Progenitor cell of endocrine pancreas (in vitro differentiated cells): ENCODE data around the gene TRIML2. TPM values are rescaled to one million over a fixed set of nuclear protein-coding genes. Genes with fewer than 3 reads are reported as not detected.

Source experiments
- DNase-seq: peaks from one replicate; pipeline ENCODE4 v3.0.0; 2021; ENCODE audit warnings: low spot score; ENCODE audit not compliant: unreplicated experiment
- H3K27ac Mint-ChIP-seq: 2 replicates; pipeline ENCODE4 v1.8.0; 2021; ENCODE audit warnings: mild to moderate bottlenecking, moderate library complexity, mixed read lengths
- H3K27me3 Mint-ChIP-seq: 2 replicates; pipeline ENCODE4 v1.8.0; 2021; ENCODE audit warnings: mixed read lengths
- H3K36me3 Mint-ChIP-seq: 2 replicates; pipeline ENCODE4 v1.8.0; 2022; ENCODE audit warnings: mixed read lengths; ENCODE audit not compliant: insufficient read depth
- H3K4me1 Mint-ChIP-seq: 2 replicates; pipeline ENCODE4 v1.8.0; 2021; ENCODE audit warnings: low read depth, mixed read lengths
- H3K4me3 Mint-ChIP-seq: 2 replicates; pipeline ENCODE4 v1.8.0; 2021; ENCODE audit warnings: low read depth, mild to moderate bottlenecking, moderate library complexity, mixed read lengths
- H3K9me3 Mint-ChIP-seq: 2 replicates; pipeline ENCODE4 v1.8.0; 2021; ENCODE audit warnings: low read depth, mixed read lengths
- total RNA-seq: library from RNA; stranded (reverse); gene quantifications from 2 replicates; pipeline ENCODE4 v1.2.1, GENCODE V29; 2021
- TF ChIP-seq, protein P1 (sequence below): fragments of 200-600 bp; sonication (generic); IDR thresholded peaks from one replicate; pipeline ENCODE4 v1.5.0; 2021; ENCODE audit warnings: antibody characterized with exemption, mild to moderate bottlenecking; ENCODE audit not compliant: unreplicated experiment

Gene TRIML2
- total RNA-seq, 1 donor from 2014 or later = not detected

DNA sequence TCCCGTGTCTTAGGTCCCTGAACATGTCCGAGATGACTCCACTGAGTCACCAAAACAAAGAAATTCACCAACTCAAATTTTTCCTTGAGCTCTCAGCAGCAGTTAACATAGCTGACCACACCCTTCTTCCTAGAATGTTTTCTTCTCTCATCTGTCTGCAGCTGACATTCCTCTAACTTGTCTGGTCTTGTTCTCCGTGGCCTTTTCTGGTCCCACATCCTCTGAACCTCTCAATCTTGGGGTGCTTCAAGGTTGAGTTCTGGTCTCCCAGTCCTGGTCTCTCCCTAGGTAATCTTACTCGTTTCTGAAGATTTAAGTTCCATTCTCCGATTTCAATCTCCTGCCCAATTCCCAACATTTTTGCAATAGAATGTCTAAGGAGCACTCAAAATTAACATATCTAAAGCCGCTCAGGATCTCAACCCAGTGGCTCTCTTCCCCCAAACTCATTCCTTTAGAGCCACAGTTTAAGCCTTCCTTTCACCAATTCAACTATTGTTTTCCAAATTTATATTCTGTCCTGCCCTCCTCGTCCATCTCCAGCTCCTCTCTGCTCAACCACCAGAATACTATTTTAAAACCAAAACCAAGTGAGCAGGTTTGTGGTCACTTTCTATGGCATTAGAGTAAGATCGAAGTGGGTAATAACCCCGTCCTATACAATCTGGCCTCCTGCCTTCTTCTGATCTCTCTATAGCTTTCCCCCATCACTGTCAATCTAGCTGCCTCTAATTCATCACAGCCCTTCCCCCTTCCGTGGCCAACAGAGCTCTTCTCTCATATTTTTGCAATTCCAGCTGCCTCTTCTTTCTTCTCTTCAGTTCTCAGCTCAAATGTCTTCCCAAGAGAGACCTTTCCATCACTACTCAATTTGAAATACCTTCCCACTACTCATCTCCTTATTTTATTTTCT lies 1.2 kb downstream of the TRIML2 start:
- H3K4me3 Mint-ChIP-seq = no peak overlapping the region
- H3K4me1 Mint-ChIP-seq = no peaks in the 10 kb centered on the region
- no peak overlapping the region for H3K27ac Mint-ChIP-seq

DNA sequence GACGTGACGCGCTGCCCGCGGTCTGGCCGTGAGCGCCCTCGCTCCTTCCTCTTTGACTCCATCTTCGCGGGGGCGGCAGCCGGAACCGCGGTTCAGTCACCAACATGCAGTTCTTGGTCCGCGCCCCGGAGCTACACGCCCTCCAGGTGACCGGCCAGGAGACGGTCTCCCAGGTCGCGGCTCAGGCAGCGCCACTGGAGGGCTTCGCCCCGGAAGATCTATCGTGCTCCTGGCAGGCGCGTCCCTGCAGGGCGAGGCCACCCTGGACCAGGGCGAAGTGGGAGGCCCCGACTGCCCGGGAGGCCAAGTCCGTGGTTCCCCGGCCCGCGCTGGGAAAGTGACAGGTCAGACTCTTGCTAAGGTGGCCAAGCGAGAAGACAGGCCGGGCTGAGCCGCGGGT lies 2.9 kb downstream of the TRIML2 start:
- H3K27me3 Mint-ChIP-seq = peaks cover 14% of the 10 kb centered on the region
- H3K4me3 Mint-ChIP-seq = no peak overlapping the region
- H3K9me3 Mint-ChIP-seq = no peaks in the 10 kb centered on the region
- DNase-seq = no peak
- no peak overlapping the region for H3K27ac Mint-ChIP-seq
- TF ChIP-seq, protein P1, sequence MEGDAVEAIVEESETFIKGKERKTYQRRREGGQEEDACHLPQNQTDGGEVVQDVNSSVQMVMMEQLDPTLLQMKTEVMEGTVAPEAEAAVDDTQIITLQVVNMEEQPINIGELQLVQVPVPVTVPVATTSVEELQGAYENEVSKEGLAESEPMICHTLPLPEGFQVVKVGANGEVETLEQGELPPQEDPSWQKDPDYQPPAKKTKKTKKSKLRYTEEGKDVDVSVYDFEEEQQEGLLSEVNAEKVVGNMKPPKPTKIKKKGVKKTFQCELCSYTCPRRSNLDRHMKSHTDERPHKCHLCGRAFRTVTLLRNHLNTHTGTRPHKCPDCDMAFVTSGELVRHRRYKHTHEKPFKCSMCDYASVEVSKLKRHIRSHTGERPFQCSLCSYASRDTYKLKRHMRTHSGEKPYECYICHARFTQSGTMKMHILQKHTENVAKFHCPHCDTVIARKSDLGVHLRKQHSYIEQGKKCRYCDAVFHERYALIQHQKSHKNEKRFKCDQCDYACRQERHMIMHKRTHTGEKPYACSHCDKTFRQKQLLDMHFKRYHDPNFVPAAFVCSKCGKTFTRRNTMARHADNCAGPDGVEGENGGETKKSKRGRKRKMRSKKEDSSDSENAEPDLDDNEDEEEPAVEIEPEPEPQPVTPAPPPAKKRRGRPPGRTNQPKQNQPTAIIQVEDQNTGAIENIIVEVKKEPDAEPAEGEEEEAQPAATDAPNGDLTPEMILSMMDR = no peak
- H3K4me1 Mint-ChIP-seq = no peaks in the 10 kb centered on the region
- peaks cover 4% of the 10 kb centered on the region for H3K36me3 Mint-ChIP-seq

More for the DNA sequence above, 1.2 kb downstream of the TRIML2 start:
- DNase-seq = no peak
- Mint-ChIP-seq H3K9me3 (no peaks in the 10 kb centered on the region), H3K27me3 (peaks cover 14% of the 10 kb centered on the region), H3K36me3 (peaks cover 2% of the 10 kb centered on the region)
- TF ChIP-seq, protein P1 = no peak

DNA sequence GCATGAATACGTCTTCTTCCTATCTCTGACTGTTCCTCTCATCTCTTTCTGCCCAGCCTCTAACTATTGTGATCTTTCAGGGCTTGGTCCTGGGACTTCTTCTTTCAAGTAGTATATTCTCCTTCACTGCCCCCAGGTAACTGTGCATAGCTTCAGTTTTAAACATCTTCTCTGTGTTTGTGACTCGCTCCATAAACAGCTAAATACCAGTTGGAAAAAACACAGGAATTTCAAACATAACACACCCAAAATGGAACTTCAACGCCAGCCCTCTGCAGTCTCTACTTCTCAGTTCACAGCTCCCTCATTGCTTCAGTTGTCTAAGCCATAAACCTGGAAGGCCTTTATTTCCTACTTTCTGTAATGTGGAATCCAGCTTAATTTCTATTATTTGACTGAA lies 16.6 kb downstream of the TRIML2 start:
- Mint-ChIP-seq H3K4me1 (no peaks in the 10 kb centered on the region), H3K27ac (no peak overlapping the region), H3K4me3 (no peak overlapping the region), H3K27me3 (no peaks in the 10 kb centered on the region), H3K9me3 (peaks cover 4% of the 10 kb centered on the region), H3K36me3 (no peaks in the 10 kb centered on the region)
- DNase-seq = no peak
- TF ChIP-seq, protein P1 = no peak

DNA sequence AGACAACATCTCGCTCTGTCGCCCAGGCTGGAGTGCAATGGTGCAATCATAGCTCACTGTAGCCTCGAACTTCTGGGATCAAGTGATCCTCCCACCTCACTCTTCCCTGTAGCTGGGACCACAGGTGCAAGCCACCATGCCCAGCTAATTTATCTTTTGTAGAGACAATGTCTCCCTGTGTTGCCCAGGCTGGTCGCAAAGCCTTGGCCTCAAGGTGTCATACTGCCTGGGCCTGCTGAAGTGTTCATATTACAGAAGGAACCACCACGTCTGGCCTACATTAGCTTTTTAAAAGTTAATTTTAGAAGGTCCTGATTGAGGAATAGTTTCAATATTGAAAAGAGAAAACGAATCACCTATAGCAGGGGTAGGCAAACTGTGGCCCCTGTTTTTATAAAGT lies 22.5 kb downstream of the TRIML2 start:
- no peaks in the 10 kb centered on the region for H3K27me3 Mint-ChIP-seq

DNA sequence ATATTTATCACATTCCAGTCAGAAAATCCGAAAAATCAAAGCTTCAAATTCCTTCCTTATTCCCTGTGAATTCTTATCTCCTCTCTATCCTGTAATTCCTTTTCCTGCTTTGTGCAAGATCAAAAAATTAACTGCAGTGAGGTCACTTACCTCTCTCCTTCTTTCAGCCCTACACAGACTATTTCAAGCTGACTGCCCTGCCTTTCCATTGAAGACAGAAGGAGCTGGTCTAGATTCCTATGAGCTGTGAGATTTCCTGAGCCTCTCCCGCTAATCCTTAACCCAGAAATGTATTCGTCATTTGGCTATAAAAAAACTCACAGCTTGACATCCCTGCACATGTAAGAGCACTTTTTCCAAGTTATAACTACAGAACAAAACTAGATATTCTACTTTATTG lies 26.6 kb downstream of the TRIML2 start:
- Mint-ChIP-seq H3K9me3 (no peaks in the 10 kb centered on the region), H3K27ac (no peak overlapping the region), H3K27me3 (no peaks in the 10 kb centered on the region), H3K4me1 (peaks cover 21% of the 10 kb centered on the region), H3K4me3 (no peak overlapping the region), H3K36me3 (no peaks in the 10 kb centered on the region)
- TF ChIP-seq, protein P1 = no peak
- DNase-seq = no peak

More for the DNA sequence above, 22.5 kb downstream of the TRIML2 start:
- no peak for DNase-seq
- TF ChIP-seq, protein P1 = no peak
- peaks cover 4% of the 10 kb centered on the region for H3K9me3 Mint-ChIP-seq
- H3K4me3 Mint-ChIP-seq = no peak overlapping the region
- H3K36me3 Mint-ChIP-seq = no peaks in the 10 kb centered on the region
- H3K27ac Mint-ChIP-seq = no peak overlapping the region
- peaks cover 9% of the 10 kb centered on the region for H3K4me1 Mint-ChIP-seq
